ENCODE results near the gene GAR1. TPM values are rescaled to one million over a fixed set of nuclear protein-coding genes. Genes with fewer than 3 reads are reported as not detected.

The GAR1 gene
- total RNA-seq, 2 donors from 2014 or later, result 33.3 to 35.3 TPM

DNA sequence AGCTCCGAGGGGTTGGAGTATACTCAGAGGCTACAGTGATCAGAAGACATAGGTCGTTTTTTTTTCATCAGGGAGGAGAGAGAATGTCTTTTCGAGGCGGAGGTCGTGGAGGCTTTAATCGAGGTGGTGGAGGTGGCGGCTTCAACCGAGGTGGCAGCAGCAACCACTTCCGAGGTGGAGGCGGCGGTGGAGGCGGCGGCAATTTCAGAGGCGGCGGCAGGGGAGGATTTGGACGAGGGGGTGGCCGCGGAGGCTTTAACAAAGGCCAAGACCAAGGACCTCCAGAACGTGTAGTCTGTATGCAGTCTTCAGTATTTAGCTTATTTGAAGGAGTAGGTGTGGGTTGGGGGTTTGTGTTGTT is 500 bp downstream of the GAR1 start:
- peak overlapping the region; percentile 73 for H3K27ac ChIP-seq (ENCODE audit: low read depth, low read length)
- no peak for DNase-seq
- Mint-ChIP-seq H3K9me3 (no peaks in the 10 kb centered on the region), H3K27me3 (ENCODE audit: insufficient read depth) (no peaks in the 10 kb centered on the region), H3K4me1 (peaks cover 27% of the 10 kb centered on the region), H3K27ac (peak overlapping the region; percentile 99), H3K36me3 (ENCODE audit: low read depth) (peaks cover 38% of the 10 kb centered on the region), H3K4me3 (peak overlapping the region; percentile 97)
- H3K9me3 ChIP-seq (ENCODE audit: control insufficient read depth, low read length), result no peaks in the 10 kb centered on the region
- no peaks in the 10 kb centered on the region for H3K27me3 ChIP-seq (ENCODE audit: control insufficient read depth, insufficient read depth, low read length, poor library complexity, severe bottlenecking)
- H3K9ac ChIP-seq (ENCODE audit: extremely low read depth, low read length, poor library complexity, severe bottlenecking), result peak overlapping the region; percentile 92
- peaks cover 37% of the 10 kb centered on the region for H3K36me3 ChIP-seq (ENCODE audit: control insufficient read depth, insufficient read depth, low read length)
- TF ChIP-seq, protein P1, sequence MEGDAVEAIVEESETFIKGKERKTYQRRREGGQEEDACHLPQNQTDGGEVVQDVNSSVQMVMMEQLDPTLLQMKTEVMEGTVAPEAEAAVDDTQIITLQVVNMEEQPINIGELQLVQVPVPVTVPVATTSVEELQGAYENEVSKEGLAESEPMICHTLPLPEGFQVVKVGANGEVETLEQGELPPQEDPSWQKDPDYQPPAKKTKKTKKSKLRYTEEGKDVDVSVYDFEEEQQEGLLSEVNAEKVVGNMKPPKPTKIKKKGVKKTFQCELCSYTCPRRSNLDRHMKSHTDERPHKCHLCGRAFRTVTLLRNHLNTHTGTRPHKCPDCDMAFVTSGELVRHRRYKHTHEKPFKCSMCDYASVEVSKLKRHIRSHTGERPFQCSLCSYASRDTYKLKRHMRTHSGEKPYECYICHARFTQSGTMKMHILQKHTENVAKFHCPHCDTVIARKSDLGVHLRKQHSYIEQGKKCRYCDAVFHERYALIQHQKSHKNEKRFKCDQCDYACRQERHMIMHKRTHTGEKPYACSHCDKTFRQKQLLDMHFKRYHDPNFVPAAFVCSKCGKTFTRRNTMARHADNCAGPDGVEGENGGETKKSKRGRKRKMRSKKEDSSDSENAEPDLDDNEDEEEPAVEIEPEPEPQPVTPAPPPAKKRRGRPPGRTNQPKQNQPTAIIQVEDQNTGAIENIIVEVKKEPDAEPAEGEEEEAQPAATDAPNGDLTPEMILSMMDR (conservative IDR thresholded peaks at IDR 0.05), result no peak
- 0% methylated on average over 5 to 19 of the region's 19 CpGs for WGBS, 2 experiments (ENCODE audit: insufficient coverage in 1 of 2, insufficient read length in 1 of 2)
- peak overlapping the region; percentile 97 for H3K4me3 ChIP-seq (ENCODE audit: low read length)
- no peaks in the 10 kb centered on the region for H3K4me1 ChIP-seq (ENCODE audit: control insufficient read depth, insufficient read depth, low read length)

DNA sequence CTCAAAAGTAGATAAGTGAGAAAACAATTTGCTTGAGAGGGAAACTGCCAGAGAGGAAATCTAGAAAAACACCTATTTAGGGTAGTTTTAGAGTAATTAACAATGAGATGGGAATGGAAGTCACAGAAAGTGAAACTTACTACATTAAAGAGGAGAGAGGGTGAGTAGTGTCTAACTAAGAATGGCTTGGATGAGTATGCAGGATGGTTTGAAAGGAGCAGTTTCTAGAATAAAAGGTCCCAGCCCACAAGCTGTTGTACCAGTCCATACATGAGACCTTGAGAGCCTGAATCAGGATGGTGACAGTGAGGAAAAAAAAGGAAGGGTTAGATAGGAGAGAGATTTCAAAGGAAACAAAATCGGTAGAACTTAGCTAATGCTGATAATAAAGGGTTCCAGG is 1.3 kb downstream of the GAR1 start:
- no peaks in the 10 kb centered on the region for H3K9me3 Mint-ChIP-seq
- H3K27me3 Mint-ChIP-seq (ENCODE audit: insufficient read depth), result no peaks in the 10 kb centered on the region
- peaks cover 27% of the 10 kb centered on the region for H3K4me1 Mint-ChIP-seq
- H3K9me3 ChIP-seq (ENCODE audit: control insufficient read depth, low read length), result no peaks in the 10 kb centered on the region
- H3K36me3 ChIP-seq (ENCODE audit: control insufficient read depth, insufficient read depth, low read length), result peaks cover 46% of the 10 kb centered on the region
- 82 to 86% methylated on average over 1 of the region's 1 CpG for WGBS, 2 experiments (ENCODE audit: insufficient coverage in 1 of 2, insufficient read length in 1 of 2)
- H3K27me3 ChIP-seq (ENCODE audit: control insufficient read depth, insufficient read depth, low read length, poor library complexity, severe bottlenecking), result no peaks in the 10 kb centered on the region
- H3K27ac ChIP-seq (ENCODE audit: low read depth, low read length), result no peak overlapping the region
- no peak for DNase-seq
- peak overlapping the region; percentile 99 for H3K27ac Mint-ChIP-seq
- H3K36me3 Mint-ChIP-seq (ENCODE audit: low read depth), result peaks cover 47% of the 10 kb centered on the region
- H3K4me3 Mint-ChIP-seq, result peak overlapping the region; percentile 97
- H3K9ac ChIP-seq (ENCODE audit: extremely low read depth, low read length, poor library complexity, severe bottlenecking), result peak overlapping the region; percentile 92
- peak overlapping the region; percentile 97 for H3K4me3 ChIP-seq (ENCODE audit: low read length)
- TF ChIP-seq, protein P1 (conservative IDR thresholded peaks at IDR 0.05), result no peak
- H3K4me1 ChIP-seq (ENCODE audit: control insufficient read depth, insufficient read depth, low read length), result no peaks in the 10 kb centered on the region

DNA sequence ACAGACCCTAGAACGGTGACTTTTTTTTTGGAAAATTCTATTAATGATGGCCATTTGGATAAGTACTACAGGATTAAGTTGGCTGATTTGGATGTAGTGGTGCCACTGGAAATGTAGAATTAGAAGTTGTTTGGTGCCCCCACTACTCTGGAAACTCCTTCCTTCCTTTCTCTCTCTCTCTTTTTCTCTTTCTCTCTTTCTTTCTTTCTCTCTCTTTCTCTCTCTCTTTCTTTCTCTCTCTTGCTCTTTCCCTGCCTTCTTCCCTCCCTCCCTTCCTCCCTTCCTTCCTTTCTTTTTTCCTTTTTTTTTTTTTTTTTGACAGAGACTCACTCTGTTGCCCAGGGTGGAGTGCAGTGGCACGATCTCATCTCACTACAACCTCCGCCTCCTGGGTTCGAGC is 2.7 kb downstream of the GAR1 start:
- Histone ChIP-seq H3K9ac (ENCODE audit: extremely low read depth, low read length, poor library complexity, severe bottlenecking) (no peak overlapping the region), H3K4me3 (ENCODE audit: low read length) (no peak overlapping the region), H3K27me3 (ENCODE audit: control insufficient read depth, insufficient read depth, low read length, poor library complexity, severe bottlenecking) (no peaks in the 10 kb centered on the region), H3K9me3 (ENCODE audit: control insufficient read depth, low read length) (no peaks in the 10 kb centered on the region), H3K36me3 (ENCODE audit: control insufficient read depth, insufficient read depth, low read length) (peaks cover 59% of the 10 kb centered on the region), H3K27ac (ENCODE audit: low read depth, low read length) (no peak overlapping the region), H3K4me1 (ENCODE audit: control insufficient read depth, insufficient read depth, low read length) (no peaks in the 10 kb centered on the region)
- Mint-ChIP-seq H3K4me3 (no peak overlapping the region), H3K27me3 (ENCODE audit: insufficient read depth) (no peaks in the 10 kb centered on the region), H3K4me1 (peaks cover 27% of the 10 kb centered on the region), H3K9me3 (no peaks in the 10 kb centered on the region), H3K27ac (no peak overlapping the region), H3K36me3 (ENCODE audit: low read depth) (peaks cover 56% of the 10 kb centered on the region)
- TF ChIP-seq, protein P1 (conservative IDR thresholded peaks at IDR 0.05), result no peak
- DNase-seq, result no peak
- WGBS, 2 experiments (ENCODE audit: insufficient coverage in 1 of 2, insufficient read length in 1 of 2), result 97% methylated on average over 4 of the region's 4 CpGs; no CpG with 5 or more reads in 1 of the 2 experiments
